ENCODE results near the gene CLEC9A.

CLEC9A gene

GRCh38 chr12:10027311-10027710 lies 3.2 kb upstream of the CLEC9A start:
- H3K36me3 ChIP-seq (ENCODE audit: insufficient read depth, low read depth, low read length) = no peaks in the 10 kb centered on the region
- no peak overlapping the region for H3K4me3 ChIP-seq (ENCODE audit: low read length)
- no peak overlapping the region for H3K9ac ChIP-seq (ENCODE audit: low read depth, low read length)
- H3K27me3 ChIP-seq (ENCODE audit: insufficient read depth, low read length) = no peaks in the 10 kb centered on the region
- H3K27ac ChIP-seq (ENCODE audit: low read length) = no peak overlapping the region
- H3K9me3 ChIP-seq (ENCODE audit: insufficient read depth, low read depth, low read length) = no peaks in the 10 kb centered on the region; the same call in 1 of the 2 replicates
- peaks cover 6% of the 10 kb centered on the region for H3K4me1 ChIP-seq (ENCODE audit: insufficient read depth, low read length)

- no peak overlapping the region for H3K9ac ChIP-seq (ENCODE audit: low read depth, low read length)
- H3K4me3 ChIP-seq (ENCODE audit: low read length) = no peak overlapping the region
- H3K4me1 ChIP-seq (ENCODE audit: insufficient read depth, low read length) = peaks cover 6% of the 10 kb centered on the region
- H3K9me3 ChIP-seq (ENCODE audit: insufficient read depth, low read depth, low read length) = no peaks in the 10 kb centered on the region; the same call in 1 of the 2 replicates
- no peak overlapping the region for H3K27ac ChIP-seq (ENCODE audit: low read length)
- no peaks in the 10 kb centered on the region for H3K36me3 ChIP-seq (ENCODE audit: insufficient read depth, low read depth, low read length)
- H3K27me3 ChIP-seq (ENCODE audit: insufficient read depth, low read length) = no peaks in the 10 kb centered on the region
These were observed 2.8 kb upstream of the CLEC9A start for GRCh38 chr12:10027721-10028120.

GRCh38 chr12:10031321-10031720 lies 839 bp downstream of the CLEC9A start:
- no peak overlapping the region for H3K27ac ChIP-seq (ENCODE audit: low read length)
- no peaks in the 10 kb centered on the region for H3K36me3 ChIP-seq (ENCODE audit: insufficient read depth, low read depth, low read length)

GRCh38 chr12:10031771-10032175 lies 1.3 kb downstream of the CLEC9A start:
- Histone ChIP-seq H3K27ac (ENCODE audit: low read length) (no peak overlapping the region), H3K9me3 (ENCODE audit: insufficient read depth, low read depth, low read length) (no peaks in the 10 kb centered on the region), H3K36me3 (ENCODE audit: insufficient read depth, low read depth, low read length) (no peaks in the 10 kb centered on the region), H3K4me1 (ENCODE audit: insufficient read depth, low read length) (peaks cover 6% of the 10 kb centered on the region), H3K4me3 (ENCODE audit: low read length) (no peak overlapping the region), H3K27me3 (ENCODE audit: insufficient read depth, low read length) (no peaks in the 10 kb centered on the region), H3K9ac (ENCODE audit: low read depth, low read length) (peak overlapping the region; percentile 8; the same call in 1 of the 2 replicates)

More at GRCh38 chr12:10031321-10031720, 839 bp downstream of the CLEC9A start:
- Histone ChIP-seq H3K9ac (ENCODE audit: low read depth, low read length) (peak overlapping the region; percentile 8; the same call in 1 of the 2 replicates), H3K4me3 (ENCODE audit: low read length) (no peak overlapping the region), H3K27me3 (ENCODE audit: insufficient read depth, low read length) (no peaks in the 10 kb centered on the region), H3K4me1 (ENCODE audit: insufficient read depth, low read length) (peaks cover 6% of the 10 kb centered on the region), H3K9me3 (ENCODE audit: insufficient read depth, low read depth, low read length) (no peaks in the 10 kb centered on the region)

GRCh38 chr12:10033783-10034545 lies 3.5 kb downstream of the CLEC9A start:
- no peak overlapping the region for H3K4me3 ChIP-seq (ENCODE audit: low read length)
- no peak overlapping the region for H3K27ac ChIP-seq (ENCODE audit: low read length)
- H3K9me3 ChIP-seq (ENCODE audit: insufficient read depth, low read depth, low read length) = no peaks in the 10 kb centered on the region
- no peaks in the 10 kb centered on the region for H3K27me3 ChIP-seq (ENCODE audit: insufficient read depth, low read length)
- peaks cover 6% of the 10 kb centered on the region for H3K4me1 ChIP-seq (ENCODE audit: insufficient read depth, low read length)
- H3K9ac ChIP-seq (ENCODE audit: low read depth, low read length) = no peak overlapping the region
- no peaks in the 10 kb centered on the region for H3K36me3 ChIP-seq (ENCODE audit: insufficient read depth, low read depth, low read length)

GRCh38 chr12:10042167-10042566 lies 11.7 kb downstream of the CLEC9A start:
- no peaks in the 10 kb centered on the region for H3K27me3 ChIP-seq (ENCODE audit: insufficient read depth, low read length)
- no peaks in the 10 kb centered on the region for H3K9me3 ChIP-seq (ENCODE audit: insufficient read depth, low read depth, low read length)
- H3K27ac ChIP-seq (ENCODE audit: low read length) = no peak overlapping the region
- H3K36me3 ChIP-seq (ENCODE audit: insufficient read depth, low read depth, low read length) = no peaks in the 10 kb centered on the region
- H3K9ac ChIP-seq (ENCODE audit: low read depth, low read length) = no peak overlapping the region
- no peak overlapping the region for H3K4me3 ChIP-seq (ENCODE audit: low read length)
- no peaks in the 10 kb centered on the region for H3K4me1 ChIP-seq (ENCODE audit: insufficient read depth, low read length)

GRCh38 chr12:10048526-10048925 lies 18.0 kb downstream of the CLEC9A start:
- Histone ChIP-seq H3K9me3 (ENCODE audit: insufficient read depth, low read depth, low read length) (no peaks in the 10 kb centered on the region), H3K4me3 (ENCODE audit: low read length) (no peak overlapping the region), H3K27ac (ENCODE audit: low read length) (no peak overlapping the region), H3K9ac (ENCODE audit: low read depth, low read length) (no peak overlapping the region), H3K4me1 (ENCODE audit: insufficient read depth, low read length) (no peaks in the 10 kb centered on the region), H3K36me3 (ENCODE audit: insufficient read depth, low read depth, low read length) (no peaks in the 10 kb centered on the region), H3K27me3 (ENCODE audit: insufficient read depth, low read length) (no peaks in the 10 kb centered on the region)

GRCh38 chr12:10052193-10052913 lies 21.9 kb downstream of the CLEC9A start:
- Histone ChIP-seq H3K4me1 (ENCODE audit: insufficient read depth, low read length) (no peaks in the 10 kb centered on the region), H3K9me3 (ENCODE audit: insufficient read depth, low read depth, low read length) (no peaks in the 10 kb centered on the region), H3K36me3 (ENCODE audit: insufficient read depth, low read depth, low read length) (no peaks in the 10 kb centered on the region), H3K9ac (ENCODE audit: low read depth, low read length) (no peak overlapping the region), H3K27ac (ENCODE audit: low read length) (no peak overlapping the region), H3K27me3 (ENCODE audit: insufficient read depth, low read length) (no peaks in the 10 kb centered on the region), H3K4me3 (ENCODE audit: low read length) (no peak overlapping the region)

GRCh38 chr12:10058387-10058786 lies 27.9 kb downstream of the CLEC9A start:
- H3K4me1 ChIP-seq (ENCODE audit: insufficient read depth, low read length) = no peaks in the 10 kb centered on the region
- no peaks in the 10 kb centered on the region for H3K9me3 ChIP-seq (ENCODE audit: insufficient read depth, low read depth, low read length)
- no peak overlapping the region for H3K27ac ChIP-seq (ENCODE audit: low read length)
- no peaks in the 10 kb centered on the region for H3K36me3 ChIP-seq (ENCODE audit: insufficient read depth, low read depth, low read length)
- no peak overlapping the region for H3K4me3 ChIP-seq (ENCODE audit: low read length)
- H3K9ac ChIP-seq (ENCODE audit: low read depth, low read length) = no peak overlapping the region
- no peaks in the 10 kb centered on the region for H3K27me3 ChIP-seq (ENCODE audit: insufficient read depth, low read length)

- Histone ChIP-seq H3K4me3 (ENCODE audit: low read length) (no peak overlapping the region), H3K9ac (ENCODE audit: low read depth, low read length) (no peak overlapping the region), H3K27me3 (ENCODE audit: insufficient read depth, low read length) (no peaks in the 10 kb centered on the region), H3K4me1 (ENCODE audit: insufficient read depth, low read length) (peaks cover 3% of the 10 kb centered on the region; the same call in 1 of the 2 replicates), H3K27ac (ENCODE audit: low read length) (no peak overlapping the region), H3K9me3 (ENCODE audit: insufficient read depth, low read depth, low read length) (no peaks in the 10 kb centered on the region), H3K36me3 (ENCODE audit: insufficient read depth, low read depth, low read length) (no peaks in the 10 kb centered on the region)
These were observed 34.8 kb downstream of the CLEC9A start for GRCh38 chr12:10065241-10065640.

- Histone ChIP-seq H3K4me3 (ENCODE audit: low read length) (no peak overlapping the region), H3K27me3 (ENCODE audit: insufficient read depth, low read length) (no peaks in the 10 kb centered on the region), H3K9ac (ENCODE audit: low read depth, low read length) (no peak overlapping the region), H3K9me3 (ENCODE audit: insufficient read depth, low read depth, low read length) (no peaks in the 10 kb centered on the region), H3K27ac (ENCODE audit: low read length) (no peak overlapping the region), H3K36me3 (ENCODE audit: insufficient read depth, low read depth, low read length) (no peaks in the 10 kb centered on the region), H3K4me1 (ENCODE audit: insufficient read depth, low read length) (peaks cover 3% of the 10 kb centered on the region; the same call in 1 of the 2 replicates)
These were observed 36.8 kb downstream of the CLEC9A start for GRCh38 chr12:10067264-10067663.

GRCh38 chr12:10067942-10068341 lies 37.5 kb downstream of the CLEC9A start:
- Histone ChIP-seq H3K27ac (ENCODE audit: low read length) (no peak overlapping the region), H3K4me3 (ENCODE audit: low read length) (no peak overlapping the region), H3K9ac (ENCODE audit: low read depth, low read length) (no peak overlapping the region), H3K9me3 (ENCODE audit: insufficient read depth, low read depth, low read length) (no peaks in the 10 kb centered on the region), H3K4me1 (ENCODE audit: insufficient read depth, low read length) (peaks cover 3% of the 10 kb centered on the region; the same call in 1 of the 2 replicates), H3K27me3 (ENCODE audit: insufficient read depth, low read length) (no peaks in the 10 kb centered on the region), H3K36me3 (ENCODE audit: insufficient read depth, low read depth, low read length) (no peaks in the 10 kb centered on the region)

All from iPS-20b (cell line).